Measurements from ENCODE around the gene GDE1.

GDE1 gene

GRCh38 chr16:19523559-19524355, 1.9 kb upstream of the GDE1 start, which contains the start of gene CCP110:
Gene CCP110, plus strand, starts transcription at chr16:19523942. Its CDS starts 3,940 bp downstream, at chr16:19527882.
- DNase-seq (ENCODE audit: low read depth in 2 of 2): peak; percentile 80 to 83

GRCh38 chr16:19523184-19523558, 1.3 kb upstream of the GDE1 start:
- no peak for DNase-seq (ENCODE audit: low read depth in 2 of 2)

DNA sequence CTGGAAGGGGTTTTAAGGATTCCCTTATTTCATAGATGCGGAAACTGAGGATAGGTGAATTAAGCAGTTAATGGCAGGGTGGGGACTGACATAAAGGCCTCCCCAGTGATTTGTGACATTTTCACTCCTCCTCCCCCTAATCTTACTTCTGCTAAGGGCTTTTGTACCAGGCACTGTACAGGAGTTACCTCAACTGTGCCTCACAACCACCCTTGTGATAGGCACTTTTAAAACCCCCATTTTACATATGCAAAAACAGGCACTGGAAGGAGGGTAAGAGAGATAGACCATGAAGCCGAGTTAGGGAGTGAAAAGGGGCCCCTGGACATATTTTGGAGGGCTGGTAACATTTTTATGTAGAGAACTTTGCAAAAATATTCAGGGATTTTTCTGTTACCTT, 862 bp upstream of the GDE1 start:
- no peak for DNase-seq (ENCODE audit: low read depth in 2 of 2)

DNA sequence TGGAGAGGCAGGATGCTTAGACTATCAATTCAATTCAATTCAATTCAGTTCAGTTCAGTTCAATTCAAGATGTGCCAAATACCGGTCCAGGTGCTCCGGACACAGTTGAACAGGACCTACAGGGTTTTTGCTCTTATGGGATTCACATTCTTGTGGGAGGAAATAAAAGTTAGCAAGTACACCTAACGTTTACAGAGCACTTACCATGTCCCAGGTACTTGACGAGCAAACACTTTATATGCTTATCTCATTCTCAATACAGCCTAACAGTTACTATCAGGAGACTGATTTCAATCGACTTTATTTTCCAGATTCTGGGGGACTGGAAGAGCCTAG, 467 bp upstream of the GDE1 start:
- DNase-seq (ENCODE audit: low read depth in 2 of 2): no peak

GRCh38 chr16:19520861-19521331, 1.0 kb downstream of the GDE1 start:
- DNase-seq (ENCODE audit: low read depth in 2 of 2): no peak

DNA sequence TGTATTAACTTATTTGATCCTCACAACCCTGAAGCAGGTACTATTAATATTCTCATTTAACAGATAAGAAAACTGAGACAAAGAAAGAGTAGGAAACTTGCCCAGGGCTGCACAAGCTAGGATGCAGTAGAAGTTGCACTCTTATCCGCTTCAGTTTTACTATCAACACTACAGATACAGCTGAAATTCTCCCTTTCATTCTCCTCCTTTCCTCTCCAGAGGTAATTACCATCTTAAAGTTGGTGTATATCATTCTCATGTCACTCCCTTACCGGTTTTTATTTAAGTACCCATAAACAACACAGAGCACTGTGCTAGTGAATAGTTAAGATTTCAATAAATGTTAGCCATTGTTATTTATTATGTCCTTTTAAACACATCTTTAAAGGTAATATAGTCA, 3.5 kb downstream of the GDE1 start:
- no peak for DNase-seq (ENCODE audit: low read depth in 2 of 2)

DNA sequence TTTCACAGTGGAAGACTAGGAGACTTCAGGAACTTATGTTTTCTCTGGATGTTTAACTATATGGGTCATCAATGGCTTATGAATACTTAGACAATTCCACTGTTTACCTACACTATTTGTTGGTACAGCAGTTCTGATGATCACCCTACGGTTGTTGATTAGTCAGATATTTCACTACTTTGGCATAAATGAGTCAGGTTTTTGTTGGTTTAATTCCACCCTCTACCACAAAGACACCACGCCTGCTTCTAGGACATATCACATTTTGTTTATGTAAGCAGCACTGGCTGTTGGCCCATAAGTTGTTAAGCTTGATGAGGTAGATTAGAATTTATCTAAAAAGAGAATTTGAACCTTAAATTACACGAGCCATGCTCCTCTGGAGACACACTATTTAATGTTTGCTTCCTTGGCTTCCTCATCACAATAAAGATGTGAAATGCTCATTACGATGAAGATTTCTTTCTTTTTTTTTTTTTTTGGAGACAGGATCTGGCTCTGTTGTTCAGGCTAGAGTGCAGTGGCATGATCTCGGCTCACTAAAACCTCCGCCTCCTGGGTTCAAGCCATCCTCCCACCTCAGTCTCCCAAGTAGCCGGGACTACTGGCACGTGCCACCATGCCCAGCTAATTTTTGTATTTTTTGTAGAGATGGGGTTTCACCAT, 4.3 kb downstream of the GDE1 start:
- DNase-seq (ENCODE audit: low read depth in 2 of 2): no peak

DNA sequence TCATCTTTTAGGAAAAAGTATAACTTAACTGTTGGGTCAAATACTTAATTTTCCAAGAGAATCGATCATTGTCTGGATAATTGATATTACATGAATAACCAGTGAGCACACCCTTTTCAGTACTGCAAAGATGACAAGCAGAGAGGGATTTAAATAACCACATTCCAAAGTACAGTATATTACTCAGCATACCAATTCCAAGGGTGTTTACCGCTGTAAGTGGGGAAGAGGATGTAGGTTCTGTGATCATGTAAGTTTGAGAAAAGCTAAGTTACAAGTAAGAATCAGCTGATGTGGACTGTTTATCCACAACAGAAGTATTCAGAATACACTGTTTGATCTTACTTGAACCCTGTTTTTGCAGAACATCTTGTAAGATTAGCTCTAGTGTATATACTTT, 6.1 kb downstream of the GDE1 start:
- no peak for DNase-seq (ENCODE audit: low read depth in 2 of 2)

DNA sequence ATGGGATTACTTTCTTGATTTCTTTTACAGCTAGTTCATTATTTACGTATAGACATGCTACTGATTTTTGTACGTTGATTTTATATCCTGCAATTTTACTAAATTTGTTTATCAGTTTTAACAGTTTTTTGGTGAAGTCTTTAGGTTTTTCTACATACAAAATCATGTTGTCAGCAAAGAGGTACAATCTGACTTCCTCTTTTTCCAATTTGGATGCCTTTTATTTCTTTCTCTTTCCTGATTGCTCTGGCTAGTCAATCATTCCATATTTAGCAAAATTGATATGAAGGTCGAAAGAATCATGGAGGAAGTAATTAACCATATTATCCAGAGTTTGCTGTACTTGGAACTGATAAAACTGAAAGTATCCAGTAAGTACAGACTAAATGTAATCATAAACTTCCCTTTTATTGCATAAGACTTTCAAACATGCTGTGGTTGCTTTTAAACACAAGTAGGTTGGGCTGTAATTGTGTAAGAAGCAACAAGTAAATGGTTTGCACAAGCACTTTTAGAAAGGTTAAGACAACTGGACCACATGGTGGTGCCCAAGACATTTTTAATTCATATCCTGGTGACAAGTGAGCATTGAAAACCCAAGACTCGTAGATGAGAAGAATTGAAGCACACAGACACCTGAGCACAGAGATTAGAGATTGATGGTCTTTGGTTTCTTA, 8.4 kb downstream of the GDE1 start:
- DNase-seq (ENCODE audit: low read depth in 2 of 2): no peak

GRCh38 chr16:19512297-19512696, 9.6 kb downstream of the GDE1 start:
- DNase-seq (ENCODE audit: low read depth in 2 of 2): no peak

- no peak for DNase-seq (ENCODE audit: low read depth in 2 of 2)
These were observed 14.0 kb downstream of the GDE1 start for GRCh38 chr16:19507867-19508266.

DNA sequence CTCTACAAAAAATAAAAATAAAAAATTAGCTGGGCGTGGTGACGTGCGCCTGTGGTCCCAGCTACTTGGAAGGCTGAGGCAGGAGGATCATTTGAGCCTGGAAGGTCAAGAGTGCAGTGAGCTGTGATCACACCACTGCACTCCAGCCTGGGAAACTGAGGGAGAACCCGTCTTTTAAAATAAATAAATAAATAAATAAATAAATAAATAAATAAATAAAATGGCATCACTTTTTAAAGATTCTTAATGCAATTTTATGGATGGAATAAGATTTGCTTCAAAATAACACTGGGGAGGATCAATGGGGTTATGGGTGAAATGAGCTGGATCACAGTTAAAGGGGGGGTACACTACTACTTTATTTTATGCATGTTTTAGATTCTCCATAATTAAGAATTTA, 14.9 kb downstream of the GDE1 start:
- no peak for DNase-seq (ENCODE audit: low read depth in 2 of 2)

DNA sequence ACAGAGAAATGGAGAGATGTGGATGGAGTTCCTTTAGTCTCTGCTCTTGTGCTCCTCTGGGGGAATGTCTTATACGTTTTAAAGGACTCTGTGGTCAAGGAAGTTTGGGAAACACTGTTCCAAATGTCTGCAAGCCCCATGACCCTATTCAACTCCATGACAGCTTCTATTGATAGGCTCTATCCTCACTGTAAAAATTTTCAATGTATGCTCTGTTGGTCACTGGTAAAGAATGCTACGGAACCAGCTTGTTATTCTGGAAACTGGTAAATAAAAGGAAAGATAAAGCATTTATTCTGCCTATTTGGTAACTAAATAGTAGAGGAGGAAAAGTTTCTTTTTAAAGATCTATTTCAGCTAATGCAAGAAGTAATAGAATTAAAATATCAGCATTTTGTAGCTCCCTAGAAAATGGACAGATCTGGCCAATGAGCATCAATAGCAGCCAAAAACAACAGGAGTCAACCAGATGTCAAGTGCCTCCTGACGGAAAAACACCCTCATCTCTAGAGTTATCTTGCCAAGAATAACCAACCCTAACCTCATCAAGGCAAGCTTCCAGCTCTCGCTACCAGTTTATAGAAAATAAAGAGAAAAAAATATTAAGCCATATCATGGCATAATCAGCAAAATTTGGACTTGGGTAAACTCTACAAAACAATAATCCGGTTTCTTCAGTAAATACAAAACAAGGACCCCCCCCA, 16.1 kb downstream of the GDE1 start:
- no peak for DNase-seq (ENCODE audit: low read depth in 2 of 2)

GRCh38 chr16:19503461-19504075, 18.3 kb downstream of the GDE1 start:
- DNase-seq (ENCODE audit: low read depth in 2 of 2): no peak

- DNase-seq (ENCODE audit: low read depth in 2 of 2): peak in 1 of 2 experiments; percentile 31
These were observed 19.3 kb downstream of the GDE1 start for GRCh38 chr16:19502395-19503131.

DNA sequence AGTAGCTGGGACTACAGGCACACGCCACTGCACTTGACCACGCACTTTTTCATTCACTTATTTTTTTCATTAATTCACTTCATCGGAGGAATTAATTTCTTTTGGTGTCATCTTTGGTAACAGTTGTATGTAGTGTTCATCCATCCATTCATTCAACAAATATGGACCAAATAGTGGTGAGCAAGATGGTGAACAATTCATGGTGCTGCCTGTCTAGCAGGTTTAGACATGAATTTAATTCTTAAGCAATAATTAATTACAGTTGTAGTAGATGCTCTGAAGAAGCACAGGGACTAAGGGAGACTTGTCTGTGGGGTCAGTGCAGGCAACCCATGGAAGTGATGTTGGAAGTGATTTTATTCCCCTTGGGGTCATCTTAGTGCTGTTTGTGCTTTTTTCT, 22.4 kb downstream of the GDE1 start:
- no peak for DNase-seq (ENCODE audit: low read depth in 2 of 2)

DNA sequence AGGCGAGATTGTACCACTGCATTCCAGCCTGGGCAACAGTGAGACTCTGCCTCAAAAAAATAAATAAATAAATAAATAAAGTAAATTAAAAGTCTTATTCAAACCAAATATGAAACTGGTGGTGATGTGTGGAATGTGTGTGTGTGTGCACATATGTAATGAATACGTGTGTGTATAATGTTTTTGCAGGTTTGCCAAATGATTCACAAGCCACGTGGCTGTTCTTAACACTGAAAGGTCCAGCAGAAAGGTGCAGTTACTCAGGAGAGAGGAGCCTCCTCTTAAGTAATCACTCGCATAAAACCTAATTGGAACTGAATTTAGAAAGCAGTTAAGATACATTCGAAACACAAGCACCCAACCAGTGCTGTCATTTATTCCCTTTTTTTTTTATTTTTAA, 22.9 kb downstream of the GDE1 start:
- DNase-seq (ENCODE audit: low read depth in 2 of 2): no peak

- no peak for DNase-seq (ENCODE audit: low read depth in 2 of 2)
These were observed 24.7 kb downstream of the GDE1 start for GRCh38 chr16:19497176-19497575.

- DNase-seq (ENCODE audit: low read depth in 2 of 2): no peak
These were observed 31.3 kb downstream of the GDE1 start for GRCh38 chr16:19490619-19491018.

DNA sequence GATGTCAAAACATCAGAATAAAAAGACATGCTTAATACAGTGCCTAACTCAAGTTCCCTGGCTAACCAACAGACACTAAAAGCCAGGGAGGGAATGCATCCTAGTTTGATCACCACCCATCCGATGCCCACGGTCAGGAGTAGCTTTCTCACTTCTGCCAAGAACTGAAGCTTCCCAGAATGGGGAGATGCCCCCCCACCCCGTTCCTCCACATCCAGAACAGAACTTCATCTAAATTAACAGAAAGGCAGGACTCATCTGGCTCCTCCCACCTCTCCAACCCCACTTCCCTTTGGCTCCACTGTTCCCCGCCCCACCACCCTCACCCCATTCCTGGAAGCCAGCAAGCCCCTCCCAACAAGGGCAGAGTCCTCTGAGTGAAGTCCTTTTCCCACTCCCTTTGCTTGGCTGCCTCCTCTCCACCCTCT, 33.7 kb downstream of the GDE1 start:
- no peak for DNase-seq (ENCODE audit: low read depth in 2 of 2)

- no peak for DNase-seq (ENCODE audit: low read depth in 2 of 2)
These were observed 35.1 kb downstream of the GDE1 start for GRCh38 chr16:19486750-19487325.
